ENCODE results near the gene CCDC171.
"Not testable (repeated sequence)": the region's sequence is repeated elsewhere in the genome, so short reads cannot be mapped to it uniquely, and the experiment has no call there.

The CCDC171 gene

DNA sequence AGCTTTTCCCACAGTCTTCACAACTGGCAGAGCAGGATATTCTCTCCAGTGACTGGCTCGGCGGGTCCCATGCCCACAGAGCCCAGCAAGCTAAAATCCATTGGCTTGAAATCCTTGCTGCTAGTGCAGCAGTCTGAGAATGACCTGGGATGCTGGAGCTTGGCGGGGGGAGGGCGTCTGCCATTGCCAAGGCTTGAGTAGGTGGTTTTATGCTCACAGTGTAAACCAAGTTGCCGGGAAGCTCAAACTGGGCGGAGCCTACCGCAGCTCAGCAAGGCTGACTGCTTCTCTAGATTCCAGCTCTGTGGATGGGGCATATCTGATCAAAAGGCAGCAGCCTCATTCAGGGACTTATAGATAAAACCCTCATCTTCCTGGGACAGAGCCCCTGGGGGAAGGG is 194.1 kb downstream of the CCDC171 start:
- no peak for DNase-seq

DNA sequence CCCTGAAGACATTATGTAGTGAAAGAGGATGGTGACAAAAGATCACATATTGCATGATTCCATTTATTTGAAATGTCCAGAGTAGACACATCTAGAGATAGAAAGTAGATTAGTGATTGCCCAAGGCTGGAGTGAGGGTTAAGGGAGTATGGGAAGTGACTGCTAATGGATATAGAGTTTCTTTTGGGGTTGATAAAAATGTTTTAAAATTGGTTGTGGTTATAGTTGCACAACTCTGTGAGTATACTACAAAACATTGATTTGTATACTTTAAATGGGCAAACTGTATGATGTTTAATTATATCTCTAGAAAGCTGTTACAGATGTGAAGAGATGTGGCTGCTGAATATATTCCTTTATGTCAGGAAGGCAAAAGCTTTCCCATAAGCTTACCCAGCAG is 202.8 kb downstream of the CCDC171 start:
- DNase-seq = no peak

DNA sequence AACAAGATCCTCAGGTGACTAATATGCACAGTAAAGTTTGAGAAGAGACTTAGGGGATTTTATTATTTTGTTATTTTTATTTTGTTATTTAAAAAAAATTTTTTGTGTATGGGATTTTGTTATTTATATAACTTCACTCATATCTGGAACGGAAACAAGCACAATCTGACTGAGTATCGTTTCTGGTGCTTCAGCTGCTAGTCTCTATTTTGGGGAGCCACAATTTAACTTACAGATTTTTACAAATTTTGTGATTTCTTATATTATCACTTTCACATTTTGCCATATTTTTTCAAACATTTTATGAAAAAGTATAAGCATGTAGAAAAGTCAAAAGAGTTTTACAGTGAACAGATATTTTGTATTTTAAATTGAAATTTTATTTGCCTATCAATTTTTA is 208.7 kb downstream of the CCDC171 start:
- no peak for DNase-seq

DNA sequence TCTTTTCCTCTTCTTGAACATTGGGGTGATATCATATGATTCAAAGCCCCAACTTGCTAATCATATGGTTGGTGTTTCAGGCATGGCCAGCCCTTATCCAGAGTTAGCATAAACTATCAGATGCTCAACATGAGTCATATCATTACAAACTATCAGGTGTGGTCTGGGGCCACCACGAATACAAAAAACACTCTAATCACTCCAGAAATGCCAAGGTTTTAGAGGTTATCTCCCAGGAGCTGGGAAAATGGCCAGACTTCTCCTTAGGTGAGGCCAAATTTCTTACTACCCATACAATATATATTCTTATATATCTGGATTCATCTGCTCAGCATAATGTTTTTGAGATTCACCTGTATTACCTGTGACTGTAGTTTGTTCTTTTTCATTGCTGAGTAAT is 210.5 kb downstream of the CCDC171 start:
- no peak for DNase-seq

DNA sequence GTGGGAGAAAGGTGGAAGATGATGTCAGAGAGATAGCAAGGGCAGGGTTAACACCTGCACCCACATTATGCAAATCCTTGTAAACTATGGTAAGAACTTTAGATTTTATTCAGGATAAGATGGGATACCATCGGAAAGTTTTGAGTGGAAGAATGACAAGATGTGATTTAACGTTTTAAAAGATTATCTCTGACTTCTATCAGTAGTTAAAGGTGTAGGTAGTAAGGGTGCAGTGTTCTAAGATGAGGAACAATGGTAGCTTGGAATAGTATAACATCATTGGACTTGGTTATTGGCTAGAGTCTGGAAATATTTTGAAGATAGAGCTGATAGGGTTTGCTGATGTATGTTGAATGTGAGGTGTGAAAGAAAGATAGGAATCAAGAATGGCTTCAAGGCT is 211.3 kb downstream of the CCDC171 start:
- DNase-seq = no peak

DNA sequence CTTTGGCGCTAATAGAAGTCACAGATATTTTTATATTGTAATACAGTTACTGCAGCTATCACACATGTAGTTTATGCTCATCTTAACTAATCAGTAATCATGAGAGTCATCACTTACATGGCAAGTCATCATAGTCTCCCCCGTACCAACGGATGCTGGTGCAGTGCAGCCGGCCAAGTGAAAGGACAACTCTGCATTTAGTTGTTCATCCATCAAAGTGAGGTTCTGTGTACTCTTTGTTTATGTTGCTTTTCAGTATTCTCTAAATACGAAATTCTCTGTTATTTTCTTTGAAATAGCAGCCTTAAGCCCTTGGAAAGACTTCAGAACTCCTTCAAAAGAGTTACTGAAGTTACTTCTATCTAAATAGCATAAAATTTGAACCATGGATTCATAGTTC is 216.7 kb downstream of the CCDC171 start:
- DNase-seq = no peak

DNA sequence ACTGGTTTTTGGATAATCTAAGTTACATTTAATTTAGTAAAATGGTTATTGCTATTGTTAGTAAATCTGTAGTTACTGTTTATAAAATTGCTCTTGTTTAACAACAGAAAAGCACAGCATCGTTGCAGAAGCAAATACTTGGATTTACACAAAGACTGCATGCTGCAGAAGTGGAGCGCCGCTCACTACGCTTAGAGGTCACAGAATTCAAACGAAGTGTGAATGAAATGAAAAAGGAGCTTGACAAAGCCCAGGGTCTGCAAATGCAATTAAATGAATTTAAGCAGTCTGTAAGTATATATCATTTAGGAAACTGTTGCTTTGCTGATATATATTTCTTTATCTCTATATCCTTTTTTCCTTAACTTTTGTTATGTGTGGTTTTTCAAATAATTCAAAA is 226.0 kb downstream of the CCDC171 start:
- no peak for DNase-seq

DNA sequence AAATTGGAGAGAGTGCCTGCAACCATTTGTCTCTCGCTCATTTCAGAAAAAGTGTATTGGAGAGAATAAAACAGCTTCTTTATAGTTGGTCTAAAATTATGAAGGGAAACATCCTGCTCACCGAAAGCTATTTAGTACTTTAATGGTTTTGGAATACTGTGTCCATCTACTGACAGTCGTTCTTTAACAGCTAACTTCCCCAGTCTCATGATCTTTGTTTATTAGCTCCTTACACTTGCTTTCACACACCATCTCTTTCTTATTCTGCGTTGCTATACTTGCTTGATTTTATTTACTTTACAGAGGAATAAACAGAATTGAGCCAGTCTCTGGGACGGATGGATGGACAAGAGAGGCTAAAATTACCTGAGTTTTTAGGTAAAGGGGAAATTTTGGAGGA is 229.3 kb downstream of the CCDC171 start:
- no peak for DNase-seq

DNA sequence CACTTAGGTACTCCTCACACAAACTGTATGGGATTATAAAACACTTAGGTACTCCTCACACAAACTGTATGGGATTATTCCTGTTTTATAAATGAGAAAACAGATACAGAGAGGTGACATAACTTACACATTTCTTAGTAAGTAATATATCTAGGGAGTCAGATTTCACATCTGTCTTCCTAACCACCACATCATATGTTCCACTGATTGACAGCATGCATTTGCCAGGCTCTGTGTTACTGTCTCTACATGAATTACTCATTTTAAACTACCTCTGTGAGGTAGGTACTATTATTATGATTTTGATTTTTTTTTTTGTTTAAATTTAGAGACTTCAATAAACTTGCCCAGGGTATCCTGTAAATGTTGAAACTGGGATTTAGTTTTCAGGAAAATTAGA is 232.7 kb downstream of the CCDC171 start:
- DNase-seq = no peak

DNA sequence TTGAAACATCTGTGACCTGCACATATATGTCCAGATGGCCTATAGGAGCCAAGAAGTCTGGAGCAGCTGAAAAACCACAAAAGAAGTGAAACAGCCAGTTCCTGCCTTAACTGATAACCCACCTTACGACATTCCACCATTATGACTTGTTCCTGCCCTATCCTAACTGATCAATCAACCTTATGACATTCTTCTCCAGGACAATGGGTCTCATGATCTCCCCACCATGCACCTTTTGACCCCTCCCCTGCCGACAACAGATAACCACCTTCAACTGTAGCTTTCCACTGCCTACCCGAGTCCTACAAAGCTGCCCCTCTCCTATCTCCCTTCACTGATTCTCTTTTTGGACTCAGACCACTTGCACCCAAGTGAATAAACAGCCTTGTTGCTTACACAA is 233.8 kb downstream of the CCDC171 start:
- DNase-seq = no peak

DNA sequence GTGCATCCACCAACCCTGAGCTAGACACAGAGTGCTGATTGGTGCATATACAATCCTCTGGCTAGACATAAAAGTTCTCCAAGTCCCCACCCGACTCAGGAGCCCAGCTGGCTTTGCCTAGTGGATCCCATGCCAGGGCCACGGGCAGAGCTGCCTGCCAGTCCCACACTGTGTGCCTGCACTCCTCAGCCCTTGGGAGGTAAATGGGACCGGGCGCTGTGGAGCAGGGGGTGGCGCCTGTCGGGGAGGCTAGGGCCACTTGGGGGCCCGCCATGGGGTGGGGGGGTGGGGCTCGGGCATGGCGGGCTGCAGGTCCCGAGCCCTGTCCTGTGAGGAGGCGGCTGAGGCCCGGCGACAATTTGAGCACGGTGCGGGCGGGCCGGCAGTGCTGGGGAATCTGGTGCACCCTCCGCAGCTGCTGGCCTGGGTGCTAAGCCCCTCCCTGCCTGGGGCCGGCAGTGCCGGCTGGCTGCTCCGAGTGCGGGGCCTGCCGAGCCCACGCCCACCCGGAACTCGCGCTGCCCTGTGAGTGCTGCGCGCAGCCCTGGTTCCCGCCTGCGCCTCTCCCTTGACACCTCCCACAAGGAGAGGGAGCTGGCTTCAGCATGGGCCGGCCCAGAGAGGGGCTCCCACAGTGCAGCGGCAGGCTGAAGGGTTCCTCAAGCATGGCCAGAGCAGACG is 257.5 kb downstream of the CCDC171 start:
- DNase-seq = not testable (repeated sequence)

DNA sequence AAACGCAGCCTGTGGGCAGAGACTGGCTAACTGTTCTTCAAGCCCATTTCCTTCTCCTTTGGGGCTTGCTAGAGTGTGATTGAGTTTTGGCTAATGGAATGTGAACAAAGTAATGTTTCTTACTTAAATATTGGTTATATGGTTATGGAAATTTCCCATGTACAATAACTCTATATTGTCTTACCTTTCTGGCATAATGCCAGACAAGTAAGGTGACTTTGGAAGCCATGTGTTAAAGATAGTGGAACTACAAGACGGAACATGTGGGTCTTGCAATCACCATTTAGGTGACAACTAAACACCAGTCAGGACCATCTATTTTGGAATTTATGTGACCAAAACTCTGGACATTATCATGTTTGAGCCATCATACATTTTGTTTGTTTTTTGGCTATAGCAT is 260.2 kb downstream of the CCDC171 start:
- no peak for DNase-seq

DNA sequence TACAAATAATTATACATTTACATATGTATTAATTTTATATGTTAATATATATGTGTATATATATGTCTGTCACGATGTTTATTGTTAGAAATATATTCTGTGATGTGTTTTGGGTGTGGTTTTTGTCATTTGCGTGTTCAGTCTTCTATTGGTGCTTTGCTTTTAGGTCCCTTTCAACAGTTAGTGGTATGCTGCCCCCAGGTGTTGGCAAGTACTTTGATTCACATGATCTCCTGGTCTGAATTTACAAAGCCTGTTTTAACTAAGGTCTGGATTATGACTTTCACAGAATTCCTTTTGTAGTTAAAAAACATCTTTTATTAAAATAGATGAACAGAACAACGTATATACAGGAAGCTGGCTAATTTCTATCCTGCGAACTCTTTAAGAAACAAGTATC is 271.5 kb downstream of the CCDC171 start:
- DNase-seq = no peak

DNA sequence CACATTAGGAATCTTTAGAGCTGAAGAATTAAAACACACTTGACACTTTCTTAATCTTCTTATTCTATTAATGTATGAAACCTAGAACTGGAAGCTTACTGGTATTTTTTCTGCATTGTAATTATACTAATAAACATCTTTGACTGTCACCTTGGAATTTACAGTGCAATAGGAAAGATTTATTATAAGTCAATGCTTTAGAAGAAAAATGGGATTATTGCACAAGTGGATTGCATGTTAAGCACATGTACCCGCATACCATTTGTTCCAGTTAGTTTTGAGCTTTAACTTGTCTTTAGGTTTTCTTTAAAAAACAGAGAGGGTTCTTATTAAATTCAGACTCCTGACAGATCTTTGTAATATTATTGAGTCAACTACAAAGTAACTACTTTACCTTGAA is 278.5 kb downstream of the CCDC171 start:
- no peak for DNase-seq

DNA sequence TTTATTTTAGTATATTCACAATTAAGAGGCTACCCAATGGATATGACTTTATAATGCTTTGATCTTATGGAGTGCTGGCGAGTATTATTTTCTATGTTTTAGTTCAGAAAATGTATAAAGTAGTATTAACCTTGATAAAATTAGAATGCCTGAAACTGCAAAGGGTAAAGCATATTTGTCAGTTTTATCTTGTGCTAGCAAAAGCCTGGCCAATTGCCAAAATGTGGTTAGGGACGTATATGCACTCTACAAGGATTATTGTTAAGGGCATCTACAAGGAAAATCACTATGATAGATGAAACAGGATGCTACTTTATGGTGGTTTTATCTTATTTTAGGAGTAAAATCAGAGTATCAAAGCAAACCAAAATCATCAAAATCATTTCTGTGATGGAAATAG is 281.7 kb downstream of the CCDC171 start:
- DNase-seq = no peak

DNA sequence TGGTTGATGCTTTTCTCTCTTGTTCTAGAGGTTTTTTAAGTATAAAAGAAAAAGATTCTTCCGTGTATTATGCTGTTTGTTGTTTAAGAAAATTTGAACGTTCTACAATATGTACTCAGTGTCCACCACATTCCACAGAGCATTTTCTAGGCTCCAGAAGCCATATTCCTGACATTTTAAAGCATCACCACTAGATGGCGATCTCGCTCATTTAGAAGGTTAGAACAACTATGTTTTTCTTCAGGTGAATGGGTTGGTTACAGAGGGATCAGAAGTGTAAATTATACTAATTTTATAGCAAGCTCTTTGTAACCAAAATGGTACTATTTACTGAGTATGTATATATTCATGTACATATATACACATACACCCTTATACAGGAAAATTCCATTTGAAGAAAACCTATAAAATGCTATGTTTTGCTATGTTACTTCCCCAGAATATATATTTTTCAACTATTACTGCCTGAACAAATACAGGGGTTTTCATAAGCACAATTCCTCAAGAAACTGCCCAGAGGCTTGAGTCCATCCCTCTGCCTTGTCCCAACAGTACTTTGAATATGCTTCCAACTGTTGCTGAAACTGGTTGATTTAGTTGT is 284.3 kb downstream of the CCDC171 start:
- peak in 1 of 56 donors; percentile 2 for DNase-seq

DNA sequence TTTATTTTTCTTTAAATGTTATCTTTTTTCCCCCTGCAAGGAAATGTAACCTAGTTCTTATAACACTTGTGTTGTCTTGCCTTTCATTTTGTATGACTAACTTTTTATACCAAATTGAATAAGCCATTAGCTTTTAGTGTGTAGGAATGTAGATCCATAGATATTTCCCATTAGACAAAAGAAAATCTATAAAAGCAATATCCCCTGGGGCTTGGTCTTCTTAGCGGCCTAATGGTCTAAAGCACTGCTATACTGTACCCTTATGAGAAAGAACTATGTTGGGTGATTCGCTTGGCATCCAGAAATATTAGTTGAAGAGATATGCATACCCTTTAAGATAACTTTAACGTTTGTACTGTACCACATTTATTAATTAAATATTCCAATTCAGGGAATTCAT is 289.2 kb downstream of the CCDC171 start:
- no peak for DNase-seq

DNA sequence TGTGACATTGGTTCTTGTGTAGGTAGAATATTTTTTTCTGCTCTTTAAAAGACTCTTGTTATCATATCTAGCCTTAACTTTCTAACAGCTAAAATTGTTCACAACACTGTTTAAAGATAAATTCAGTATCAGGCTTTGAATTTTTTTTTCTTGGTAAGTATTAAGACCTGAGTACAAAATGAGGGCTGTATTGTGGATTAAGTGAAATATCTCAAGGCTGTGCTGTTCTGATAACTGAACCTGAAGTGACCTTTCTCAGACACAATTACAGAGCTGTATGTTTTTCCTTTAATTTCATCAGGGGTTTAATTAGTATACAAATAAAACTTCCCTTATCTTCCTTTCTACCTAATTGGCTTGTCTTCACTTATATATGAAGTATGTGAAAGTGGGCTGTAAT is 290.5 kb downstream of the CCDC171 start:
- DNase-seq = no peak

DNA sequence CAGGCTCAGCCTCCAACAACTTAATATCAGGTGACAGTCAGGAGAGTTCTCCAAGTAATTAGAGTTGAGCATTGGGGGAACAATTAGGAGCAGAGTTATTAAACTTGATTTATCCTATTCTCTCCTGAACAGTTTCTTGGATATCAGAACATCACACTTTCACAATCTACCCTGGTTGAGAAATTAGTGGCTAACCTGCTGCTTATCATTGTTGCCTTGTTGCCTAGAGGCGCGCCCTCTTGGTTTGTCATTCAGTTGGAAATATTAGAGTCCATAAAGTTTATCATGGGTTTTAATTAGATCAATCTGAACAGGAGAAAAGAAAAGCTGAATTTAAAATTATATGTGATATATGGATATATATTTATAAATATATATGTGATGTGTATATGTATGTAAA is 291.1 kb downstream of the CCDC171 start:
- no peak for DNase-seq

DNA sequence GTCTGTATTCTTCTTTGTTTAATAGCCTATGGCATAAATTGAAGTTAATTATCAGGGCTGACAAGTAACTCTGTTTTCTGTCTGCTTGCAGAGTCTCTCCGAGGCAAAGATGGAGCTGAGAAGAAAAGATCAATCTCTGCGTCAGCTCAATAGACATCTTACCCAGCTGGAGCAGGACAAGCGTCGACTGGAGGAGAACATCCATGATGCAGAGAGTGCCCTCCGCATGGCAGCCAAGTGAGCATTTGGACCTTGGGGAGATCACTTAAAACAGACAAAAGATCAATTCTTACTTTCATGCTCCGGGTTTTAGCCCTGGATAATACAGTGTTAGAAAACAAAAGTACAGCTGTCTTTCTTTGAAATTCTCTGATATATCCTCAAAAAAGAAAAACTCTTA is 293.8 kb downstream of the CCDC171 start:
- no peak for DNase-seq

DNA sequence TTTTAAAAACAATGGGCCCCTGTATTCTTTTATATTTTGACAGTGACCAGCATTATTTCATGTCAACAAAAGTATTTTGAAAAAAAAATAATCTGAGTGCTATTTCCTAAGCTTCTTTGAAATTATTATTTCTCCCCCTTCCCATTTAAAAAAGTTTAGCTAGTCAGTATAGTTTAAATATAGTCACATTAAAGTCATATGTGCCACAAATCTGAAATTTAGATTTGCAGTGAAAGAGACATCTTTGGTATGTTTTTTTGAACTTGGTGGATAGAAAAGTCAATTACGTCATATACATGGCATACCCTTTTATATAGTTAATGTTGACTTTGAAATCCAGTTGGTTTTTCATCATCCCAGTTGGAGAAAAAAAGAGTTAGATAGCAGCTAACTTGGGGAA is 297.0 kb downstream of the CCDC171 start:
- DNase-seq = no peak

DNA sequence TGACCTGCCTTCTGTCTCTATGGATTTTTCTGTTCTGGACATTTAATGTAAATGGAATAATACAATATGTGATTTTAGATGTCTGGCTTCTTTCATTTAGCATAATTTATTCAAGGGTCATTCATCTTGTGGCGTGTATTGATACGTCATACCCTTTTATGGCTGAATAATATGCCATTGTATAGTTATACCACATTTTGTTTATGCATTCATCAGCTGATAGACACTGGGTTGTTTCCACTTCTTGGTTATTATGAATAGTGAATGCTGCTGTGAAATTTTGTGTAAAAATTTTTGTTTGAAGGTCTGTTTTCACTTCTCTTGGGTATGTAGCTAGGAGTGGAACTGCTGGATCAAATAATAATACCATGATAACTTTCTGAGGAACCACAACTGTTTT is 298.9 kb downstream of the CCDC171 start:
- DNase-seq = no peak

DNA sequence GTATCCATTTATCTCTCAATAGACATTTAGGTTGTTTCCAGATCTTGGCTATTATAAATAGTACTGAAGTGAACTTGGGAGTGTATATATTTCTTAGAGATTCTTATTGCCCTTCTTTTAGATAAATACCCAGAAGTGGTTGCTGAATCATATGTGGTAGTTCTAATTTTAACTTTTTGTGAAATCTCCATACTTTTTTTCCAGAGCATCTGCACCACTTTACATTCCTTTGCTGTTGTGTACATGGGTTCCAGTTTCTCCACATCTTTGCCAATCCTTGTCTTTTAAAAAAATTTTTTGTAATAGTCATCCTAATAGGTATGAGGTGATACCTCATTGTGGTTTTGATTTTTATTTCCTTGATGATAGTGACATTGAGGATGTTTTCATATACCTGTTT is 303.7 kb downstream of the CCDC171 start:
- no peak for DNase-seq

DNA sequence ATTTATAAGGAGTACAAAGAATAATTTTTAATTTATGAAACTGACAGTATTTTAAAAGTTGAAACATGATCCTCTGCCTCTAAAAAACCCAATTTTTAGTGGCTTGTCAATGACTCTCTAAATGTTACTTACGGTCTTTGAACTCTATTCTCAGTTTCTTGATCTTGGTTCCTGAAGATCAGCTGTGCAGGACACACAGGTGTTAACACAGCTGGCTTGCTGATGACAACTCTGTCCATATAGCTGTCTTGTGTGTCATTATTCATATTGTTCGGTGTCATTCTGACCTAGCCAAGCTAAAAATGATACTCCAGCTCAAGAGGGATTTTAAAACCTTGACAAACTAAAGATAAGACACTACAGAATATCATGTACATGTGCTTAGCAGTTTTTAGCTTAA is 314.5 kb downstream of the CCDC171 start:
- DNase-seq = no peak
